A673 (cell line): ENCODE measurements around the gene LRRFIP1.

Experiments
- CTCF ChIP-seq: fragments of 300-800, 200-600 bp; sonication (generic); conservative IDR thresholded peaks from 2 replicates; pipeline ENCODE4 v1.5.1; 2017; ENCODE audit warnings: low read depth, mild to moderate bottlenecking, antibody characterized with exemption, low read length, moderate library complexity, mixed read lengths
- EZH2 ChIP-seq: fragments of 200-600 bp; sonication (generic); IDR thresholded peaks from 2 replicates; pipeline ENCODE4 v1.6.1; 2017; ENCODE audit warnings: borderline replicate concordance, low read depth, mild to moderate bottlenecking, mixed read lengths, antibody characterized with exemption, low read length; ENCODE audit not compliant: poor library complexity, severe bottlenecking

GRCh38 chr2:237590272-237591140 is 36.9 kb upstream of the LRRFIP1 start, which contains the start of gene RAB17:
- TF ChIP-seq CTCF (no peak), EZH2 (no peak)
